ENCODE data around the gene ASPSCR1. TPM values are rescaled to one million over a fixed set of nuclear protein-coding genes. Genes with fewer than 3 reads are reported as not detected.

ASPSCR1 gene
- total RNA-seq, 2 donors from 2014 or later, result 14.1 to 18.8 TPM

DNA sequence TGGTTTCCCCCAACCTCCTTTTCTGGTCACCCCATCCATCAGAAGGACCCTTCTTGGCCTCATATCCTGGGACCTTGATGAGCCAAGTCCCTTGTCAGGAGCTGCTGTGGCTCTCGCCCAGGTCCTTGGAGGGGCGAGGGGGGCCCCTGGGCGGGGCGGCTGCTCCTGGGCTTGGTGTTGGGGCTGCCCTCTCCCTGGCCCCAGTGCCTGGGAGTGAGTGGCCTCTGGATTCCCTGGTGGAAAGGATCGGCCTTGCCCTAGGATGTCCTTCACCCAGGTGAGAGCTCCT lies 10.2 kb upstream of the ASPSCR1 start:
- H3K27ac ChIP-seq, result no peak overlapping the region
- peaks cover 3 to 4% of the 10 kb centered on the region in 2 donors for H3K27me3 ChIP-seq

DNA sequence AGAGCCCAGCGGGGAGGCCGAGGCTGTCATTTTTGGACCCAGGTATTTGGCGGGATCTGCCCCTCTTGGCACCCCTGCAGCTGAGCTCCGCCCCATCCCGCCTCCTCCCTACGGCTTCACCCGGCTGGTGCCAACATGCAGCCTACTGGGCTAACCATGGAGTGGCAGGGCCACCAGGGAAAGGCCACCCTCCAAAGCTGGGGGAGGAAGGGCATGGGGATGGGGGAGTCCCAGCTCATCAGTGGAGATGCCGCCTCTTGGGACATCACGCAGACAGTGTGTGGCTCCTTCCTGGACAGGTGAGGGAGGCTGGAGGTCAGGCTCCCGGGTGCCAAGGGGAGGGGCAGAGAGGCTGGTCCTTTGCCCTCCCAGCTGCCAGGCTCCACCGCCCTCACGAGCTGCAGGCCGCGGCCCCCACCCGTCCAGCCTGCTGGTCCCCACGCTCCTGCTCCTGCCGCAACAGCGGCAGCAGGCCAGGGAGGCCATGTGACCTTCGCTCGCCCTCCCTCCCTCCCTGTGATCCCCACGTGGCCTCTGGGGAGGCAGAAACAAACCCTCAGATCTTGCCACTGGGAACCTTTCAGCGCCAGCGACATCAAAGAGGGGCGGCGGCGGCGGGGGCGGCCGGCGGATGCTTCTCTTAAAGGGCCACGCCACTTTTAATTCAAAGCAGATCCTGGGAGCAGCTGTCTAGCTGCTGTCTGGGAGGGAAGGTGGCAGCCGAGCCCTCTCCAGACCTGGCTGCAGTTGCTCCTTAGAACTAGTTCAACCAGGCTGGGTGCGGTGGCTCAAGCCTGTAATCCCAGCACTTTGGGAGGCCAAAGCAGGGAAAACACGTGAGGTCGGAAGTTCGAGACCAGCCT lies 9.7 kb upstream of the ASPSCR1 start:
- H3K4me1 ChIP-seq, result peaks cover 0 to 19% of the 10 kb centered on the region in 2 donors
- H3K27me3 ChIP-seq, result no peaks in the 10 kb centered on the region
- H3K36me3 ChIP-seq, result no peaks in the 10 kb centered on the region
- TF ChIP-seq, protein P1, sequence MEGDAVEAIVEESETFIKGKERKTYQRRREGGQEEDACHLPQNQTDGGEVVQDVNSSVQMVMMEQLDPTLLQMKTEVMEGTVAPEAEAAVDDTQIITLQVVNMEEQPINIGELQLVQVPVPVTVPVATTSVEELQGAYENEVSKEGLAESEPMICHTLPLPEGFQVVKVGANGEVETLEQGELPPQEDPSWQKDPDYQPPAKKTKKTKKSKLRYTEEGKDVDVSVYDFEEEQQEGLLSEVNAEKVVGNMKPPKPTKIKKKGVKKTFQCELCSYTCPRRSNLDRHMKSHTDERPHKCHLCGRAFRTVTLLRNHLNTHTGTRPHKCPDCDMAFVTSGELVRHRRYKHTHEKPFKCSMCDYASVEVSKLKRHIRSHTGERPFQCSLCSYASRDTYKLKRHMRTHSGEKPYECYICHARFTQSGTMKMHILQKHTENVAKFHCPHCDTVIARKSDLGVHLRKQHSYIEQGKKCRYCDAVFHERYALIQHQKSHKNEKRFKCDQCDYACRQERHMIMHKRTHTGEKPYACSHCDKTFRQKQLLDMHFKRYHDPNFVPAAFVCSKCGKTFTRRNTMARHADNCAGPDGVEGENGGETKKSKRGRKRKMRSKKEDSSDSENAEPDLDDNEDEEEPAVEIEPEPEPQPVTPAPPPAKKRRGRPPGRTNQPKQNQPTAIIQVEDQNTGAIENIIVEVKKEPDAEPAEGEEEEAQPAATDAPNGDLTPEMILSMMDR (IDR thresholded peaks at IDR 0.05), result no peak
- peak; percentile 76 for DNase-seq (ENCODE audit: low spot score)
- H3K4me3 ChIP-seq, result peak overlapping the region in 1 of 2 donors; percentile 28
- H3K27ac ChIP-seq, result no peak overlapping the region
- H3K9me3 ChIP-seq, result no peaks in the 10 kb centered on the region

More for the DNA sequence above, 10.2 kb upstream of the ASPSCR1 start:
- no peaks in the 10 kb centered on the region for H3K36me3 ChIP-seq
- no peak overlapping the region for H3K4me3 ChIP-seq
- TF ChIP-seq, protein P1 (IDR thresholded peaks at IDR 0.05), result no peak
- peaks cover 0 to 19% of the 10 kb centered on the region in 2 donors for H3K4me1 ChIP-seq
- H3K9me3 ChIP-seq, result no peaks in the 10 kb centered on the region
- DNase-seq (ENCODE audit: low spot score), result no peak

DNA sequence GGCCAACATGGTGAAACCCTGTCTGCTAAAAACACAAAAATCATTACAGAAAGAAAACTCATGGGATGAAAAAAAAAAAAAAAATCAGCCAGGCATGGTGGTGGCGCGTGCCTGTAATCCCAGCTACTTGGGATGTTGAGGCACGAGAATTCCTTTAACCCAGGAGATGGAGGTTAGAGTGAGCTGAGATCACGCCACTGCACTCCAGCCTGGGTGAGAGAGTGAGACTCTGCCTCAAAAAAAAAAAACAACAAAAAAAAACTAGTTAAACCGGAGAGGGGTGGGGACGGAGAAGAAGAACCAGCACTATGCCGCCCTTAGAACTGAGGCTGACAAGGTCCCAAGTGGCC lies 9.1 kb upstream of the ASPSCR1 start:
- H3K9me3 ChIP-seq, result peaks cover 0 to 2% of the 10 kb centered on the region in 2 donors
- H3K27me3 ChIP-seq, result no peaks in the 10 kb centered on the region

DNA sequence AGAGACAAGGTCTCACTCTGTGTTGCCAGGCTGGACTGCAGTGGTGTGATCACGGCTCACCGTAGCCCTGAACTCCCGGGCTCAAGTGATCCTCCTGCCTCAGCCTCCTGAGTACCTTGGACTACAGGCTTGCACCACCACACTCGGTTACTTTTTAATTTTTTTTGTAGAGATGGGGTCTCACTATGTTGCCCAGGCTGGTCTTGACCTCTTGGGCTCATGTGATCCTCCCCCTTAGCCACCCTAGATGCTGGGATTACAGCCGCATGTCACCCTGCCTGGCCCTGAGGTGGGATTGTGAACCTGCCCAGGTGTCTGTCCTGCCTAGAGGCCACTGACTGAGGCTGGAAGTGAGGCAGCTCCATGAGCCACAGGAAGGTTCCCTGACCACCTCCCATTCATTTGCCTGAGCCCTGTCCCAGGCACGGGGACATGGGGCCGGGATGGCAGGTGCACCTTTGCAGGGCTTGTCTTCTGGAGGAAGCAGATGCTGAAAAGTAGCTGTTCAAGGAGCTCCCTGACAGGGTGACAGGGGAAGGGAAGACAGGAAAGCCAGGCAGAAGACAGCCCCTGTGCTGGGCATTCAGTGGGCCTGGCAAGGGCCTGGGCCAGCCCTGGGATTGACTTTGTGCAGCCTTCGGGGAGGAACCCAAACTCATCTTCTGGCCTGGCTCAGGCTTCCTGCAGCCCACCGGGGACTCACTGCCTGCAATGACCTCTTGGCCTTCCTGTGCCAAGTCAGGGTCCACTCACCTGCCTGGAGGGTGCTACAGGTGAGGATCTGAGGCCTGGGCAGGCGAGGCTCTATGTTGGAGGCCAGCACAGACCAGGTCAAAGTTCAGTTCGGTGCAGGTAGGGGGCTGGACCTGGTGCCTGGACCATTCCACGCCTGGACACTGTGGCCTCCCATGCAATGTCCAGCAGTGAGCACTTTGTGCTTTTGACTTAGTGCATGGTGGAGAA lies 8.3 kb upstream of the ASPSCR1 start:
- no peaks in the 10 kb centered on the region for H3K36me3 ChIP-seq
- no peak overlapping the region for H3K27ac ChIP-seq
- H3K4me1 ChIP-seq, result peaks cover 0 to 19% of the 10 kb centered on the region in 2 donors
- peaks cover 0 to 7% of the 10 kb centered on the region in 2 donors for H3K9me3 ChIP-seq
- H3K27me3 ChIP-seq, result no peaks in the 10 kb centered on the region
- TF ChIP-seq, protein P1 (IDR thresholded peaks at IDR 0.05), result no peak
- no peak for DNase-seq (ENCODE audit: low spot score)
- no peak overlapping the region for H3K4me3 ChIP-seq

More for the DNA sequence above, 9.1 kb upstream of the ASPSCR1 start:
- H3K4me3 ChIP-seq, result no peak overlapping the region
- DNase-seq (ENCODE audit: low spot score), result no peak
- H3K27ac ChIP-seq, result no peak overlapping the region
- H3K4me1 ChIP-seq, result peaks cover 0 to 19% of the 10 kb centered on the region in 2 donors
- TF ChIP-seq, protein P1 (IDR thresholded peaks at IDR 0.05), result no peak
- no peaks in the 10 kb centered on the region for H3K36me3 ChIP-seq

DNA sequence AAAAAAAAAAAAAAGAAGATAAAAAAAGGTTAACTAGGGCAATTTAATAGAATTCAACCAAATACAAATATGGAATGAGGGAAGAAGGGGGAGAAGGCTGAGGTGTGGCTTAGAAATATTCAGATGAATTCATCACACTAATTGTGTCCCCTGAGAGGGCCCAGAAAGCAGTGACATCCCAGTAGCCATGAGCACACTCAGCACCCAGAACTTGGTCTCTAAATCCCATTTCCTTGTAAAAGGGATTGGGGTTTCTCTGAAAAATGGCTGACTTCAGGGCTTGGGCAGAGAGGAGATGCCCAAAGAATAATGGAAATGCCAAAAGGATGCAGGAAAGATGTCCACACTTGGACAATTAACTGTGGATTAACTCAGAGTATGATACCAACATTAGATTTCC lies 4.0 kb upstream of the ASPSCR1 start:
- peaks cover 0 to 7% of the 10 kb centered on the region in 2 donors for H3K9me3 ChIP-seq
- no peaks in the 10 kb centered on the region for H3K36me3 ChIP-seq
- no peak overlapping the region for H3K4me3 ChIP-seq
- H3K27me3 ChIP-seq, result no peaks in the 10 kb centered on the region
- TF ChIP-seq, protein P1 (IDR thresholded peaks at IDR 0.05), result no peak
- DNase-seq (ENCODE audit: low spot score), result no peak
- peaks cover 0 to 13% of the 10 kb centered on the region in 2 donors for H3K4me1 ChIP-seq
- H3K27ac ChIP-seq, result no peak overlapping the region
